NCI-H2081 treated with DMSO at 0.1 percent for 48 hours (cell line): ENCODE data around the gene BAIAP2.
"Not testable (repeated sequence)": the region's sequence is repeated elsewhere in the genome, so short reads cannot be mapped to it uniquely, and the experiment has no call there.

Experiments used
- DNase-seq: peaks from one replicate; lab custom pipeline; 2025; lab: John Stamatoyannopoulos, UW

The BAIAP2 gene

DNA sequence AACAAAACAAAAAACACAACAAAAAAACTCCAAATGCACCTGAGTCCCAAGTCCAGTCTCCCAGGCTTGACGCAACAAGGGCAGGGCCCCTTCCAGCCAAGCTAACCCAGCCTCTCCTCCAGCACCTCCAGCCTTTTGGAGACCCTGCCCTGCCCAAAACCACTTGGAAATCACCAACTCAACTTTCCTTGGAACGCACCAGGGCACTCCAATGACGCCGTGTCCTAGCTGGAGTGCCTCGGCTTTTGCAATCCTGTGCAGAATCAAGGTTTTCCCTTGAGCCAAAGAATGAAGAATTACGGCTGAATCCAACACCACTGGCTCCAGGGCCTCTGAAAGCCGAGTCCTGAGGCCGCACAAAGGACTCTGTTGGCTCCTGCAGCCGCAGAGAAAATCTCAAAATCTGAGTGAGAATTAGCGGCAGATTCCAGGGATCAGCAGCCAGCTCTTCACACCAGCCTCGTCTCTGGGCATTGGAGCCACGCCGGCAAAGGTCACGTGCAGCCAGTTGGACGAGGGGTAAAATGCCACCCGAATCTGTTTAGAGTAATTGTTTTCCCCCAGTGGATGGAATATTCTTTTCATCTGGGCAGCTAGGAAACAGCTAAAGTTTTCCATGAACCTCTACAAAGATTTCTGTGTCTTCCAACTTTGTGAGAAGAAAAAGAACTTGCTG lies 9.7 kb upstream of the BAIAP2 start:
- no peak for DNase-seq

DNA sequence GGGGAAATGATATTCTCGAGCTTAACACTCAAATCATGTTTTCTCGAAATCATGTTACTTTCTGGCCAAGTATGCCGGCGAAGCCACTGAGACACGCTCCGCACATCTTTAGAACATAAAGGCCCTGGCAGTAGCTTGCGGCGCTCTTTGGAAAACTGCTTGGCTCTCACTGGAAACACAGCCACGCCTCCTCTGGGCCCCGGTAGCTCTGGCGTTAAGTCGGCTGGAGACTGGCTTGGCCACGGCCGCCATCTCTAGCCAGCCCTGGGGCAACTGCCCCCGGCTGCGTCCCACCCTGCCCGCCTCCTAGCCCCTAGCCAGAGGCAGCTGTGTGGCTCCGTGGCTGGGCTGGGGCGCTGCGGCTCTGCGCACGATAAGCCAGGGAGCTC lies 9.2 kb upstream of the BAIAP2 start:
- DNase-seq: no peak

DNA sequence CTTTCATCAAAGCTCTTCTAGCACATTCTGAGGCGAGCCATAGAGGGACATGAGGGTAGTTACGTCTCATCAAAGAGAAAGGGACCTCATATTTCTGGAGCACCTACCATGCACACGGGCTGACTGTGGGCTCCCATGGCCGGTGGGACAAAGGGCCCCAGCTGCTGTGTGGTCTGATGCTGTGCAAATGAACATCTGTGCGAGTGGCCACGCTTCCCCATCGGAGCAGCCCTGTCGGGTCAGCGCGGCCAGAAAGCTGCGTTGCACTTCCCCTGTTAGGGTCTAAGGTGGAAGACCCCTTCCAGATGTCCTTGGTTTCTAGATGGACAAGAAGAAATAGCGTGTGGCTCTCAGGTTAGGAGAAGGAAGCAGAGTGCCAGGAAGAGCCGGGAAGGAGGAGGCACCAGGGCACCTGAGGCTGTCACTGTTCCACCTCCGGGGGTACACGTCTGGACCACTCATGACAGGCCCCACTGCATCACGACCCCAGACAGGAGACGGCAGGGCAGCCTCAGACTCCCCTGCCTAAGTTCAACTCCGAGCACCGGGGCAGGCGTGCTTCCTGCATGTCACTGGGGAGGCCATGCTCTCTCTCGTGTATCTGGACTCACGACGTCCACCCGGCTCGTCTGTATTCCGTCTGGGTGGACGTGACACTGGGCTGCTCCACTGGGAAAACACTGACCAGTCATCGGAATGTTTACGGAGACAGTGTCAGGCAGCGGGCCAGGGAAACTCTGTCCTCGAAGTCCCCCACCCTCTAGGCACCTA lies 8.5 kb upstream of the BAIAP2 start:
- DNase-seq: no peak

DNA sequence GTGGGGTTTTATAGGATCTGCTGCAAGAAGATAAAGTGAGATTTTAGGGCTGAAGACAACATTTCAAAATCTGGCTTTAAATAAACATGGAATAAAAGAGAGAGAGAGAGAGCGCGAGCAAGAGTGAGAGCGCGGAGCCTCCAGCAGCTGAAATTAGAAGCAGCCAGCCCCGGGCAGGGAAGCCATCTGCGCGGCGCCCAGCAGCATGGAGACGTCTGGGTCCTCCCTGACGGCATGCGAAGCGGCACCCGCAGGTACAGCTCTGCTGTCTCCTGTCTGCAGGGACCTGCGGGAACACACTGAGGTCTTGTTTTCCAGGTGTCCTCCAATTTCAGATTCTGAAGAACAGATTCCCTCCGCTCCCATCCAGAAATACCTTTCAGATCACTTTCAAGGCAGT lies 7.9 kb upstream of the BAIAP2 start:
- no peak for DNase-seq

DNA sequence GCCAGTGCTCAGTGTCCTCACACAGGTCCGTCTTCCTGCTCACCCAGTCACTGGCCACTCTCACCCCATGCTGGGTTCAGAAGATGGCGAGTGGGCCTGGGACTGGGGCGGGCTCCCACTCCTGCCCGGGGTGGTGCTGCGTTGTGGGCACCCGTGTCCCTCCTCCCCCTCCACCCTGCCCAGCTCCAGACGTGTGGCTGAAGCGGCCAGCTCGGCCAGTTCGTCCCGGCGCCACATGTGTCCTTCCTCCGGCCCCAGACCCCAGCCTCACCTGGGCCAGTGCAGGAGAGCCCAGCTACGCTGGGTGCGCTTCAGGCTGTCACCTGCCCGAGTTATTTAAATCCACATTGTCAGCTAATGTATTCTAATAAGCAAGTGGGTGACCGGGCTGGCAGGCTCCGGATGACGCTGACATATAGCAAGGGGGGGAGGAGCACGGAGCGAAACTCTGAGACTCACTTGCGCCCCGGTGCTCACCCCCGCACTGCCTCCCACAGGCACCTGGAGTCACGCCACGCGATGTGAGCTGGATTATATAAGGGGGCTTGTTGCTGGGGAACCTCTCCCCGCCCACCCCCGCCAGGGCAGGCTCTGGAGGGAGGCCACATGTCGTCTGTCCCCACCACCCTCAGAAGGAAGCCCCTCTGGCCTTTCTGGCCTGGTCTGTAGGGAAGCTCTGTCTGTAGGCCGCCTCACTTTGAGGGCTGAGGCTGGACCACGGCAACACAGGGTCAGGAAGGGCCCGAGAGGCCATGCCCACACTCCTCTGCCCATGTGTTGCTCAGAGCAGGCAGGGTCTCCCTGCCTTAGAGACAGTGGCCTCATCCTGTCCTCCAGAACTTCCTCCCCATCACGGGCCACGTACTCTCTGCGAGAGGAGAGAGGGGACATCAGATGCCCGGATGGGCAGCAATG lies 7.1 kb upstream of the BAIAP2 start:
- DNase-seq: no peak

DNA sequence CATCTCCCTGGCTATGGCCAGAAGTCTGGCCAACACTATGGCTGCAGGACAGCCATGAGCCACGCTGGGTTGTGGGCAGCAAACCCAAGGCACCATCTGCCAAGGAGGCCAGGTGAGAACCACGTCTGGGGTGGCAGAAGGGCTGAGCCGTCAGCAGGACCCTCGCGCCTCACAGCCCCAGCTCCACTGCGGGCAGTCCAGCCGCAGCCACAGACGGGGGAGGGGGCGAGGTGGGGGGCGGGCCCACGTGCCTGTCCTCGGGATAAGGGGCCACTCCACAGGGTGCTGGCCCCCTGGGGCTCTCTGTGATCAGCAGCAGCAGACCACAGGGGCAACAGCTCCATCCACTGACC lies 6.5 kb upstream of the BAIAP2 start:
- DNase-seq: no peak

DNA sequence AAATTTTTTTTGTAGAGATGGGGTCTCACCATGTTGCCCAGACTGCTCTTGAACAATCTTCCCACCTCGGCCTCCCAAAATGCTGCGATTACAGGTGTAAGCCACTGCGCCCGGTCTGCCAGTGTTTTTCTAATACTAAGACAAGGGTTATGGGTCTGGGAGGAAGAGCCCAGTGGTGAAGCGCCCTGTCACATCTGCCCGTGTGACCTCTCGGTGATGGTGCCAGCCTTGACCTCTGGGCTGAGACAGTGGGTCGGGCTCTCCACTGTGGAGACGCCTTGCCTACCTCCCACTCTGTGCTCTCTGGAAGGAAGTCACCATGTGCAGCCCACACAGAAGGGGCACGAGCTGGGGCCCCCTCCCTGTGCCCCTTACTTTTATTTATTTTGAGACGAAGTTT lies 5.1 kb upstream of the BAIAP2 start:
- DNase-seq: no peak

DNA sequence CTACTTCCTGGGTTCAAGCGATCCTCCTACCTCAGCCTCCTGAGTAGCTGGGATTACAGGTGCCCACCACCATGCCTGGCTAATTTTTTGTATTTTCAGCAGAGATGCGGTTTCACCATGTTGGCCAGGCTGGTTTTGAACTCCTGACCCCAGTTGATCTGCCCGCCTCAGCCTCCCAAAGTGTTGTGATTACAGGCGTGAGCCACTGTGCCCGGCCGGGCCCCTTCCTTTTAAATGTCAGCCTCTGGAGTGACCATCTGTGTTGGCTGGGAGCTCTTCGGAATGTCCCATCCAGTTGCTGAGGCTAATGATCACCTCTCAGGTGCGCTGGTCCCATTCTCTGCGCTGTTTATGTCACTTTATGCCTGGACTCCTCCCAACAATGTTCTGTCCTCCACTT lies 4.6 kb upstream of the BAIAP2 start:
- not testable (repeated sequence) for DNase-seq

DNA sequence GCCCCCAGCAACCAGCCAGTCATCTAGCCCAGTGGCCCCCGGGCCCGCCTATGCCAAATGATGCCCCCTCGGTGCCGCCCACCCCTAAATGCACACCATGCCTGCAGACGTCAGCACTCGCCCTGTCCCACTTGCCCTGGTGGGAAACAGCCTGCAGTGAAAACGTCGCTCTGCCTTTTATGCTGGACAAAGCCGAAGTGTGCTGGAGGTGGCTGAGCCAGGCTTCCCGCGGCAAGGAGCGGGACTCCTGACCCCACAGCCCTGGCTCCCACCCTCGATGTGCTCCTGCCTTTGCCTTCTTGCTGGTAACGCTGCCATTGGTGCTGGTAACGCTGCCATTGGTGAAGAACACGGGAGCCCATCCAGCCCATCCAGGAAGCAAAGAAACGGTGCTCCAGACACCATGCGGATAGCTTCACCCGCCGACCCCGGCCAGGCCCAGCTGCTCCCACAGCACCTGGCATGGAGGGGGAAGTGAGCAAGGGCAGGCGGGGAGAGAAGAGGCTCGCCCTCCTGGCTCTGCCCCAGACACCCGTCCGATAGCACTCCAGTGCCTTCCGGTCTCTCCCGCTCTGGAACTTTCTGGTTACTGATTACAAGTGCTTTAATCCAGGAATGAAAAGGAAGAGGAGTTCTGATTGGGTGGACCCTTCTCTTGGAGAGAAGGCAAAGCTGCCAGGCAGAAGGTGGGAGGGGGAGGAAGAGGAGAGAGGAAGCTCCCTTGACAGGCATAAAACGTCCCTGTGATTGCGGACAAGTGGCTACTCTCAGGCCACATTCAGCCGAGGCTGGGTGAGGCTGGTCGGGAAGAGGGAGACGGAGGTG lies 4.0 kb upstream of the BAIAP2 start:
- no peak for DNase-seq

DNA sequence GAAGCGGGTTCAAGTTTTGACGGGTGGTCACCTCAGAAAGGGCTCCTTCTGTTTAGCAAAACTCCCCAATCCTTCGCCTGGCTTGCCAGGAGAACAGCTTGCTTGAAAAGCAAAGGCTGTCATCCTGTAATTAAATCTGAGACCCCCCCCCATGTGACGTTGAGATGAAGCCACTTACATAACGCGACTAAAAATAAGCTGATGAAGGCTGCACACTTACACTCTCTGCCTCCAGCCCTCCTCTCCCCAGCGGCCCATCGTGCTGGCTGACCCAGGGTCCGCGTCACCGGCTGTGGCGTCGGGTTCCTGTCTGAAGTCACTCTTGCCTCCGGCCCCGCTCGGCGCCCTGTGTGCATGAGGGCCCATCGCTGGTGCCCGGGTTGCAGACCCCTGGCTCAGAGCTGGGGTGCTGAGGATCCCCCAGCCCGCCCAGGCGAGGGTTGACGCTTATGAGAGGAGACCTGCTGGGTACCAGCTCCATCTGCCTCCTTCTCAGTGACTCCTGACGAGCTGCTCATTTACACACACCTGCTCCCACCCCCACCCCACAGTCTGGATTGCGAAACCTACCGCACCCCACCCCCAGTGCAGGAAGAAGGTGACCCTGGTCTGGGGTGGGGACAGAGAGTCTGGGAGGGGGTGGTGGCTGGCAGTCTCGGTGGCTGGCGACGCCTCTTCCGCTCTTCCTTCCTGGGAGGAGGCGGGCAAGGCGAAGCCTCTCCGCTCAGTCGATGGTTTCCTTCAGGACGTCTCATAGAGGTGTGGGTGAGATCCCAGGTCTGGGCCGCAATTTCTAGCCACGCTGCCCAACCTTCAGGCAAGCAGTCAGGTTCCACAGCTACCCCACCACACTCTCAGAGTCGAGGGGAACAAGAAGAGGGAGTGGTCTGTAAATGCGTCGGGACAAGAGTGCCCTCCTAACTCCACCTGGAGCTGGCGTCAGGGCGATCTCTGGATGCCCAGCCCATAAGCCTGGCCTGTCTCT lies 3.1 kb upstream of the BAIAP2 start:
- DNase-seq: no peak

DNA sequence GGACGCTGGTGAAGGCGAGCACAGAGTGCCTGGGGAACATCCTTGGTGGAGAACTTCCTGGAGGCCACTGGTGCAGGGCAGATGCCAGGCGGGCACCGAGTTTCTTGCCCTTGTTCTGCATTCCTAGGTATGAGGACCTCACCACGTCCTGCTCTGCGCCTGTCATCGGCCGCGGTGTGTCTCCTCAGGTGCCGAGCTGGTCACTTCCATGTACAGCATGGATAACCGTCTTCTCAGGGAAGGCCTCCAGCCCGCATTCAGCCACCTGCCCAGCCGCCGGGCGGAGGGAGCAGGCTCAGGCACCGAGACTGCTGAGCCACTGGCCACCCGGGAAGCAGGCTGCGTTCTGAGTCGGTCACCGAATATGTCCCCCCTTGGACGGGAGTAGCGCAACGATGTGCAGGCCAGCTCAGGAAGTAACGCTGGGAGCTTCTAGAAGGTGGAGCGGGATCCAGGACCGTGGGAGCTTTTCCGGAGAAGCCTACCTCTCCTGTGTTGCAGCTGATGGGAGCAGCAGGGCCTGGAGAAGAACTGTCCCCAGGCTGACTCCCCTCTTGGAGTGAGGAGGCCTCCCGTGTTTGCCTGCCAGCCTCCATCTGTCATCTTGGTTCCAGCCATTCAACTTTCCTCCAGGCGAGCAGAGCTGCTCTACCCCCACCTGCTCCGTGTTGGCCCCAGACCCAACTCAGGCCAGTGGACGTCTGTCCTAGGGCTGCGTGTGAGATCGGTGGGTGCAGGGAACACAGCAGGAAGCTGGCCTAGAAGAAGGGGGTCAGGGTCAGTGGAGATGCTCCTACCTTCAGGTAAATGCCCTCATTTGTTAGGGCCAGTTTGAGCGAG lies 2.1 kb upstream of the BAIAP2 start:
- no peak for DNase-seq

DNA sequence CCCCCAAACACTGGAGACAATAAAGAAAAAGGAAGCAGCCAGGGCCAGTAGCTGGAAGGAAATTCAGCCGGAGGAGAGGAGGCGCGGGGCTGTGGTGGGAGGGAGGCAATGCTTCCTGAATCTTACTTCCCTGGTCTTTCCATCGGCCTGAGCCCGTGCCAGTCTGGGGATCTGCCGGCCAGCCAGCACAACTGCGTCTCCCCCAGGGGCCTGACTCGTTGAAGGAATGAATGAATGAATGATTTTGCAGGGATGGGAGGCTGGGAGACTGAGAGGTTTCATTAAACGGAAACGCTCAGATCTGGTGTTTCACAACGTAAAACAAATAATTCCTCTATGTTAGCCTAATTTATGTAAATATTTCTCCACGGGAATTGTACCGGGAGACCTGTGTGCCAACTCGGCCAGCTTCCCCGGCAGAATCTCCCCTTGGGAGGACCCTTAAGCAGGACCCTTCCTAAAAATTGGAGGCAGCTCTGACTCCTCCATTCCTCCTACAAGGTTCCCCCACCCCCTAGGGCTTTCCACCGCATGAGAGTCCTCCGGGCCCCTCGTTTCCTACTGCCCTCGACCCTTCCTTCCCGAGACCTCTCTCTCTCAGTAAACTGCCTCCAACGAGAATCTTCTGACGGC lies 1.3 kb upstream of the BAIAP2 start:
- no peak for DNase-seq

DNA sequence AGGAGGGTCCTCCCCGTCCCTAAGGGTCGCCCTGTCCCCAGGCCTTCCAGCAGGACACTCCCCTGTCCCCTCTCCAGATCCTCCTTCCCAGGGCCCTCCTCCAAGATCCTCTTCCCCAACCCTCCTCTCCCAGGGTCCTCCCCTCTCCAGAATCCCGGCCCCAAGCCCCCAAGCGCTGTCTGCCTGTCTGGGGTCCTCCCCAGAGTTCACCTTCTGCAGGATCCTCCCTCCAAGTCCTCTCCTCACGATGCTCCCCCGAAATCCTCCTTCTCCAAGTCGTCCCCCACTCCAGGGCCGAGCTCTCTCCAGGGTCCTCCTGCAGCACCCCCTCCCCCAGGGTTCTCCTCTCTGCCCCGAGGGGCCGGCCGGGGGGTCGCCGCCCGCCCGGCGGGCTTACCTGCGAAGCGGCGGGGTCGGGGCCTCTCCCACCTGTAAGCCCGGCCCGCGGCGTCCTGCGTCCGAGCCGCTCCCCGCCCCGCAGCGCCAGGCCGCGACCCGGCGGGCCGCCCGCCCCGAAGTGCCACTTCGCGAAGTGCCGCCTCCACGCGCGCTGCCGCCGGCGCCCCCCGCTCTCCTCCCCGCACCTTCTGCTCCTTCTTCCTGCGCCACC lies 678 bp upstream of the BAIAP2 start:
- DNase-seq: no peak

DNA sequence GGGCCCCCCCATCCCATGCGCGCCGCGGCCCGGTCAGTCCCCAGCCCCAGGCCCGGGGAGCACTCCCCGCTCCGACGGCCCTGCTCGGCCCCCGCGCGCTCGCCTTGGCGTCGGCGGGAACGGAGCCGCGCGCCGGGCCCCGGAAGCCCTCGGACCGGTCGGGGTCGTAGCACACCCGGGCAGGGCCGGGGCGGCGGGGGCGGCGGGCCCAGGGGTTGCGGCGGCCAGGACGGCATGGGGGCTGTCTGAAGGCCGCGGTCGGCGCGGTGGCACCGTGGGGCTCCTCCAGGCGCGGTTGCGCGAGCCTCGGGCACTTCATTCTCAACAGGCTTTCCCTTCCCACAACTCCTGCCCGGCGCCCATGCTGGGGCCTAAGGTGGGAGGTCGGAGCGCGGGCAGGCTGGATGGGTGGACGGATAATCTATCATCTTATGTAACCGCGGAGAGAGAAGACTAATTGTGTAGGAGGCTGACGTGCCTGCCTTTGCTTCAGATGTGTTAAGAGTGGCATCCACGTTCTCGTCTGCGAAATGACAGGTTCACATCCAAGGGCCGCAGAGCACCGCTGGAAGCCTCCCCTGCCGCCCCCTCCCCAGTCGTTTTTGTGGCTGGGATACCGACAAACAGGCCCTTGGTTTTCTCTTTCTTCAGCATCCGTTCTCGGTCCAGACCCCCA lies 708 bp downstream of the BAIAP2 start:
- no peak for DNase-seq

DNA sequence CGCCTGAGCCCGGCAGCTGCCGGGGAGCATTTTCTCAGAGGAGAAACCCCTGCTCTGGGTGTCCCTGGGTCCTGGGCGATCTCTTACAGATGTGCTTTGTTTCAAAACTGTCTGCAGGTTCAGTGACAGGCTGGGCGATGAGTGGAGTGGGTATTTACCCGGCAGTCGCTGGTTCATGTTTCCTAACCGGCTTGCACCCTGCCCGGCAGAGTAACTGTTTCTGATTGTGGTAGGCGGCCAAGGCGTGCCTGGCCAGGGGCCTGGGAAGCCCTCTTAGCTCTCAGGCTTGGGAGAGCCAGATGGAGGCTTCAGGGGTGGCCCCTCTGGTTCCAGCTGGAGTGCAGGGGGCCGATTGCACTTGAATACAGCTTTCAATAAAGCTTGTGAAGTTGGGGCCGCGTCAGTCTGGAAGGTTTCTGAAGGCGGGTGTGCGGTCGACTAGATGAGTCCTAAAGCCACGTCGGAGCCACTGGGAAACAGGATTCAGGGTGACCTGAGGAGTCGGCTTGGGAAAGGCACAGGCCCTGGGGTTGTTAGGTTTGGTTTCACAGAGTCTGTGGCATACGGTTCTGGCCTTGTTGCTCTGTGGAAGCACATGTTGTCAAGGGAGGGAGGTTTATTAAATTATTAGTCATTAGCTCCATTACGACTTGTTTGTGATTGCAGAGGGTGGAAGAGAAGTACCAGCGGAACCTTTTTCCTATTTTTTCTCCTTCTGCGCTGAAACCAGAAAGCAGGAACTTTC lies 1.4 kb downstream of the BAIAP2 start:
- DNase-seq: no peak

DNA sequence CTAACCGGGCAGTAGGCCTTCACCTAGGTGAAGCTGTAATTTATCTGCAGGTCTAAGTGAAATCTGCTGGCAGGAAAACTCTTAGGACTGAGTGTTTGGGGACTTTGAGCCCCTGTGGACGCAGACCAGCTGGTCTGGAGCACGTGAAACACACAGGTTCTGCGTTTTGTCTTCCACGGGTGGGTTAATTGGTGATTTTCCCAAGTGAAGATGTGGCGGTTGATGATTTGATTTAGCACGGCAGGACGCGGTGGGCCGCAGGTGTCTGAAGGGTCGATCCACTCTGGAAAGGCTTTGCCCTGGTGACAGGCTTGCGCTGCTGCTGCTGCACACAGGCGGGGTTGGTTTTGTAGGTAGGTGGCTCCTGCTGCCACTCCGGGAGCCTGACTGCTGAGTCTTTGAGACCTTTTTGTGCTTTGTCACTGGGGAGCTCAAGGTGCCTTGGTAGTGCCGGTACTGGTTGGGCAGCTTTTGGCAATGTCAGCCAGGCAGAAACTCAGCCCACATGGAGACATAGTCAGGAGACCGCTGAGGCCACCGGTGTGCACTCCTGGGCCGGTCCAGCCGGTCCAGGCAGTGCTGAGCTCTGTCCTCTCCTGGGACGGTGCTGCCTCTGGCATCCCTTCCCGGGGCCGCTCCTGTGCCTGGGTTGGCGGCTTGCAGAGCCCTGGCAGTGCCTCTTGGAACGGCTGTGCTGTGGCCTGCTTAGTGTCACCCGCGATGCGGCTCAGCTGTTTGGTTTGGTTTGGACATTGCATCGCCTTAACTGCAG lies 2.3 kb downstream of the BAIAP2 start:
- no peak for DNase-seq
